ENCODE measurements around the gene CMC2. TPM values are rescaled to one million over a fixed set of nuclear protein-coding genes. Genes with fewer than 3 reads are reported as not detected.

The CMC2 gene
- polyA plus RNA-seq, 1 donor (not counting 4 experiments of a cell fraction or from before 2014, with no cell fraction given) = 91.8 TPM

- no peaks in the 10 kb centered on the region for H4K20me1 ChIP-seq (ENCODE audit: control insufficient read depth, extremely low read depth, insufficient read depth, low read length)
- H3K4me3 ChIP-seq (ENCODE audit: control insufficient read depth in 2 of 3, extremely low read depth in 1 of 3, insufficient read depth in 2 of 3, low read depth in 1 of 3, low read length in 3 of 3) = no peak overlapping the region
- FAIRE-seq = no peak
- no peak for TF ChIP-seq EZH2 (IDR thresholded peaks at IDR 0.05; ENCODE audit: low read length)
- TF ChIP-seq CTCF (optimal IDR thresholded peaks at IDR 0.05 in 1 of 3, IDR thresholded peaks at IDR 0.05 in 1 of 3, conservative IDR thresholded peaks at IDR 0.05 in 1 of 3; ENCODE audit: extremely low read depth in 1 of 3, insufficient read depth in 2 of 3, low read length in 3 of 3) = no peak
- H2AFZ ChIP-seq (ENCODE audit: control insufficient read depth, low read length) = no peak overlapping the region
- H3K9ac ChIP-seq (ENCODE audit: control insufficient read depth, extremely low read depth, insufficient read depth, low read length) = no peak overlapping the region
- no peak for DNase-seq (ENCODE audit: low read depth, low spot score)
- no peak overlapping the region for H3K4me2 ChIP-seq (ENCODE audit: control insufficient read depth, extremely low read depth, insufficient read depth, low read depth, low read length)
- H3K79me2 ChIP-seq (ENCODE audit: control insufficient read depth, insufficient read depth, low read length) = peaks cover 85% of the 10 kb centered on the region
- peaks cover 3% of the 10 kb centered on the region for H3K9me1 ChIP-seq (ENCODE audit: control insufficient read depth, extremely low read depth, insufficient read depth, low read length)
- dilution Hi-C loops (cut with MboI; ENCODE audit: extremely low pct_ligation_motif_present, low sequenced_read_pairs) = no loop called here
- peaks cover 18% of the 10 kb centered on the region for H3K4me1 ChIP-seq (ENCODE audit: control insufficient read depth, extremely low read depth, insufficient read depth, low read length)
- H3K36me3 ChIP-seq (ENCODE audit: control insufficient read depth in 2 of 2, extremely low read depth in 1 of 2, insufficient read depth in 2 of 2, low read length in 2 of 2) = peaks cover 0 to 3% of the 10 kb centered on the region in 2 experiments
- H3K27ac ChIP-seq (ENCODE audit: control insufficient read depth, insufficient read depth, low read length) = no peak overlapping the region
- H3K9me3 ChIP-seq (ENCODE audit: control insufficient read depth, low read depth, low read length) = no peaks in the 10 kb centered on the region
- no peaks in the 10 kb centered on the region for H3K27me3 ChIP-seq (ENCODE audit: control insufficient read depth, extremely low read depth, insufficient read depth, low read length)
Measured at GRCh38 chr16:81003064-81003463, 3.6 kb downstream of the CMC2 start.

- no peaks in the 10 kb centered on the region for H4K20me1 ChIP-seq (ENCODE audit: control insufficient read depth, extremely low read depth, insufficient read depth, low read length)
Measured at GRCh38 chr16:81001330-81001729, 5.4 kb downstream of the CMC2 start.

More at GRCh38 chr16:81001330-81001729, 5.4 kb downstream of the CMC2 start:
- no peak overlapping the region for H3K4me3 ChIP-seq (ENCODE audit: control insufficient read depth in 2 of 3, extremely low read depth in 1 of 3, insufficient read depth in 2 of 3, low read depth in 1 of 3, low read length in 3 of 3)
- H3K4me2 ChIP-seq (ENCODE audit: control insufficient read depth, extremely low read depth, insufficient read depth, low read depth, low read length) = no peak overlapping the region
- no peak overlapping the region for H3K27ac ChIP-seq (ENCODE audit: control insufficient read depth, insufficient read depth, low read length)
- FAIRE-seq (no peak), DNase-seq (ENCODE audit: low read depth, low spot score) (no peak)
- peaks cover 95% of the 10 kb centered on the region for H3K79me2 ChIP-seq (ENCODE audit: control insufficient read depth, insufficient read depth, low read length)
- dilution Hi-C loops (cut with MboI; ENCODE audit: extremely low pct_ligation_motif_present, low sequenced_read_pairs) = no loop called here
- no peaks in the 10 kb centered on the region for H3K9me3 ChIP-seq (ENCODE audit: control insufficient read depth, low read depth, low read length)
- H3K9me1 ChIP-seq (ENCODE audit: control insufficient read depth, extremely low read depth, insufficient read depth, low read length) = peaks cover 3% of the 10 kb centered on the region
- TF ChIP-seq CTCF (optimal IDR thresholded peaks at IDR 0.05 in 1 of 3, IDR thresholded peaks at IDR 0.05 in 1 of 3, conservative IDR thresholded peaks at IDR 0.05 in 1 of 3; ENCODE audit: extremely low read depth in 1 of 3, insufficient read depth in 2 of 3, low read length in 3 of 3) = no peak
- no peak for TF ChIP-seq EZH2 (IDR thresholded peaks at IDR 0.05; ENCODE audit: low read length)
- H3K4me1 ChIP-seq (ENCODE audit: control insufficient read depth, extremely low read depth, insufficient read depth, low read length) = peaks cover 18% of the 10 kb centered on the region
- no peak overlapping the region for H3K9ac ChIP-seq (ENCODE audit: control insufficient read depth, extremely low read depth, insufficient read depth, low read length)
- no peak overlapping the region for H2AFZ ChIP-seq (ENCODE audit: control insufficient read depth, low read length)
- peaks cover 0 to 3% of the 10 kb centered on the region in 2 experiments for H3K36me3 ChIP-seq (ENCODE audit: control insufficient read depth in 2 of 2, extremely low read depth in 1 of 2, insufficient read depth in 2 of 2, low read length in 2 of 2)
- no peaks in the 10 kb centered on the region for H3K27me3 ChIP-seq (ENCODE audit: control insufficient read depth, extremely low read depth, insufficient read depth, low read length)
